ENCODE measurements around the gene PRAMEF13. TPM values are rescaled to one million over a fixed set of nuclear protein-coding genes. Genes with fewer than 3 reads are reported as not detected.
"Not testable (repeated sequence)": the region's sequence is repeated elsewhere in the genome, so short reads cannot be mapped to it uniquely, and the experiment has no call there.

PRAMEF13 gene, protein sequence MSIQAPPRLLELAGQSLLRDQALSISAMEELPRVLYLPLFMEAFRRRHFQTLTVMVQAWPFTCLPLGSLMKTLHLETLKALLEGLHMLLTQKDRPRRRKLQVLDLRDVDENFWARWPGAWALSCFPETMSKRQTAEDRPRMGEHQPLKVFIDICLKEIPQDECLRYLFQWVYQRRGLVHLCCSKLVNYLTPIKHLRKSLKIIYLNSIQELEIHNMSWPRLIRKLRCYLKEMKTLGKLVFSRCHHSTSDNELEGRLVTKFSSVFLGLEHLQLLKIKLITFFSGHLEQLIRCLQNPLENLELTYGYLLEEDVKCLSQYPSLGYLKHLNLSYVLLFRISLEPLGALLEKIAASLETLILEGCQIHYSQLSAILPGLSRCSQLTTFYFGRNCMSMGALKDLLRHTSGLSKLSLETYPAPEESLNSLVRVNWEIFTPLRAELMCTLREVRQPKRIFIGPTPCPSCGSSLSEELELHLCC
- total RNA-seq (2014; rRNA removed): not detected in 2 replicates
- not detected for Bru-seq, nascent RNA
- not detected for BruChase-seq, experiment 1, labeled RNA remaining after a 6-hour chase
- BruChase-seq, experiment 2, labeled RNA remaining after a 2-hour chase: not detected
- long read RNA-seq: 0 reads

DNA sequence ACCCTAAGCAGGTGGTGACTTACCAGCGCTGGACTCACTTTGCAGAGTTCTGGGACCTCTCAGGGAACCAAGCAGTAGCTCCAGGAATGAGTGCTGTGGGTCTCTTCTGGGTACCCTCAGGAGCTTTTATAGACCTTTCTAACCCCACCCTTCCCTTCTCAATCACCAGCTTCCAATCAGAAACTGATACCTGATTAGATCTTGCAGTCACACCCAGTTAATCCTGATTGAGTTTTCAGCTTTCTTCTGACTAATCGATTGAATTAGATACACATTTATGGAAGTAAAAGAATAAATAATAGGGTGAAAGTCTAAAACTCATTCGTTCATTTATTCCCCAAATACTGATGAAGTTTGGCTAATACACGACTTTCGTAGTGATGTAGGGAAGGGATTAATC lies at the start of gene PRAMEF13:
Gene PRAMEF13 (minus strand): TSS at position 101 of the 400 bp plus-strand sequence. CDS start 1,820 bp downstream, outside the sequence.
- ATAC-seq; H3K4me3 ChIP-seq (ENCODE audit: low read length); H3K4me1 ChIP-seq (ENCODE audit: insufficient read depth, low read length); DNase-seq; H4K20me1 ChIP-seq (ENCODE audit: low read length); H3K27ac ChIP-seq (ENCODE audit: low read length); BruUV-seq (replicated peaks); CTCF ChIA-PET; H3K4me2 ChIP-seq (ENCODE audit: low read length); intact Hi-C loops (cut with micrococcal nuclease); H3K9ac ChIP-seq (ENCODE audit: low read length); H3F3A ChIP-seq (ENCODE audit: low read length, unreplicated experiment); POLR2A ChIA-PET (ENCODE audit: unreplicated experiment); H3K9me3 ChIP-seq (ENCODE audit: low read length); H3K27me3 ChIP-seq (ENCODE audit: low read length); H3K36me3 ChIP-seq (ENCODE audit: low read depth, low read length); H3K9me2 ChIP-seq (replicated peaks; ENCODE audit: low read length); H3K79me2 ChIP-seq (ENCODE audit: low read length); H2AFZ ChIP-seq (ENCODE audit: low read length): not testable (repeated sequence)

DNA sequence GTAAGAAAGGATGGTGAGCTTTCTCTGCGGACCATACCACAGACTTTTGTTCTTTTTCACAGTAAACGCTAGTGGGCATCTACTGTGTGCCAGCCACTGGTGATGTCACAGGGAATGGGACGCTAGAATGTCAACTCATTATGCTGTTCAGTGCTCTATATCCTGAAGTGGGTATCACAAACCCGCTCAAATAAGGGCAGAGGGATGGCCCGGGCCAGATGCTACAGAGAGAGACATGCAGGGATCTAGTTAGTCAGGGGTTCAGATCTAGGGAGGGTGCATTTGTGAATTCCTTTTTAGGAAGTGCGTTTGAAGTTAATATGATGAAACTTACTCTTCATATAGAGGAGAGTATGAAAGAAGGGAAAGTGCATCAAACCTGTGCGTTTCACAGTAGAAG lies 45.9 kb upstream of the PRAMEF13 start:
- CTCF ChIA-PET: not testable (repeated sequence)

DNA sequence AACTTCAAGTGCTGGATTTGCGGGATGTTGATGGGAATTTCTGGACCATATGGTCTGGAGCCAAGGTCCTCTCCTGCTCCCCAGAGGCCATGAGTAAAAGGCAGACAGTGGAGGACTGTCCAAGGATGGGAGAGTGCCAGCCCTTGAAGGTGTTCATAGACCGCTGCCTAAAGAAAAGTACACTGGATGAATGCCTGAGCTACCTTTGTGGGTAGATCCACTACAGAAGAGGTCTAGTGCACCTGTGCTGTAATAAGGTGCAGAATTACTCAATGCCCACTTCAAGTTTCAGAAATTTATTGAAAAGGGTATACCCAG lies 45.3 kb upstream of the PRAMEF13 start:
- H3K79me2 ChIP-seq (ENCODE audit: low read length); H3K4me1 ChIP-seq (ENCODE audit: insufficient read depth, low read length); H3F3A ChIP-seq (ENCODE audit: low read length, unreplicated experiment); H3K4me2 ChIP-seq (ENCODE audit: low read length); CTCF ChIA-PET; POLR2A ChIA-PET (ENCODE audit: unreplicated experiment); H4K20me1 ChIP-seq (ENCODE audit: low read length); intact Hi-C loops (cut with micrococcal nuclease); H3K9me3 ChIP-seq (ENCODE audit: low read length); H3K9me2 ChIP-seq (replicated peaks; ENCODE audit: low read length); DNase-seq; H3K27ac ChIP-seq (ENCODE audit: low read length); H3K27me3 ChIP-seq (ENCODE audit: low read length); H3K36me3 ChIP-seq (ENCODE audit: low read depth, low read length); H3K4me3 ChIP-seq (ENCODE audit: low read length); H3K9ac ChIP-seq (ENCODE audit: low read length); H2AFZ ChIP-seq (ENCODE audit: low read length); ATAC-seq; BruUV-seq (replicated peaks): not testable (repeated sequence)

More for the DNA sequence above, 45.9 kb upstream of the PRAMEF13 start:
- ATAC-seq; H3K27me3 ChIP-seq (ENCODE audit: low read length); H3K36me3 ChIP-seq (ENCODE audit: low read depth, low read length); H3K9ac ChIP-seq (ENCODE audit: low read length); H3K4me3 ChIP-seq (ENCODE audit: low read length); BruUV-seq (replicated peaks); H3K4me2 ChIP-seq (ENCODE audit: low read length); H2AFZ ChIP-seq (ENCODE audit: low read length); H4K20me1 ChIP-seq (ENCODE audit: low read length); H3K9me3 ChIP-seq (ENCODE audit: low read length); H3K79me2 ChIP-seq (ENCODE audit: low read length); intact Hi-C loops (cut with micrococcal nuclease); H3K4me1 ChIP-seq (ENCODE audit: insufficient read depth, low read length); POLR2A ChIA-PET (ENCODE audit: unreplicated experiment); H3F3A ChIP-seq (ENCODE audit: low read length, unreplicated experiment); H3K27ac ChIP-seq (ENCODE audit: low read length); DNase-seq; H3K9me2 ChIP-seq (replicated peaks; ENCODE audit: low read length): not testable (repeated sequence)

DNA sequence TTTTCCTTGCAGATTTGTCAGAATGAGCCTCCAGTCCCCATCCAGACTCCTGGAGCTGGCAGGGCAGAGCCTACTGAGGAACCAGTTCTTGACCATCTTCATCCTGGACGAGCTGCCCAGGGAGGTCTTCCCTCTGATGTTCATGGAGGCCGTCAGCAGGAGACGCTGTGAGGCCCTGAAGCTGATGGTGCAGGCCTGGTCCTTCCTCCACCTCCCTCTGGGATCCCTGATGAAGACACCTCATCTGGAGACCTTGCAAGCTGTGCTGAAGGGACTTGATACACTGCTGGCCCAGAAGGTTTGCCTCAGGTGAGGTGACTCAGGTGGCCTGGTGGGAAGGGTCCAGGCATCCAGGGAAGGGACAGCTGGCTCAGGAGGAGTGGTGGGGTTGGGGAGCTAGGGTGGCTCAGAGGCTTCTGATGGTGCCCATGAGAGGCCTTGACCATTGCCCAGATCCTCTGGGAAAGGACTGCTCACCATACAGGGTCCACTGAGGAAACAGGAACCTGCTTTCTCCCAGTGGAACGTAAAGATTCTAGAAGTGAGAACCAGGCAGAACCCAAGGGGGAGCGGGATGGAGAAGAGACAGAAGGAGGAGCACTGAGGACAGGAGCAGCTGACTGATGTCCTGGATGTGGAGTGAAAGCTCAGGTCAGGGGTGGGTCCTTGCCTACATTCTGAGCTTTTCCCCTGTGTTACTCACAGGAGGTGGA lies 44.8 kb upstream of the PRAMEF13 start:
- H3F3A ChIP-seq (ENCODE audit: low read length, unreplicated experiment); H3K9ac ChIP-seq (ENCODE audit: low read length); H3K27me3 ChIP-seq (ENCODE audit: low read length); H2AFZ ChIP-seq (ENCODE audit: low read length); ATAC-seq; H3K27ac ChIP-seq (ENCODE audit: low read length); H3K4me2 ChIP-seq (ENCODE audit: low read length); H4K20me1 ChIP-seq (ENCODE audit: low read length); H3K4me3 ChIP-seq (ENCODE audit: low read length); CTCF ChIA-PET; intact Hi-C loops (cut with micrococcal nuclease); H3K79me2 ChIP-seq (ENCODE audit: low read length); H3K36me3 ChIP-seq (ENCODE audit: low read depth, low read length); H3K9me3 ChIP-seq (ENCODE audit: low read length); H3K9me2 ChIP-seq (replicated peaks; ENCODE audit: low read length); DNase-seq; BruUV-seq (replicated peaks); H3K4me1 ChIP-seq (ENCODE audit: insufficient read depth, low read length): not testable (repeated sequence)
- POLR2A ChIA-PET (ENCODE audit: unreplicated experiment): interaction anchor here (0.6 kb wide), 1 partner anchor 537 kb away, joined by 4 read pairs; no protein-coding TSS in a partner anchor

DNA sequence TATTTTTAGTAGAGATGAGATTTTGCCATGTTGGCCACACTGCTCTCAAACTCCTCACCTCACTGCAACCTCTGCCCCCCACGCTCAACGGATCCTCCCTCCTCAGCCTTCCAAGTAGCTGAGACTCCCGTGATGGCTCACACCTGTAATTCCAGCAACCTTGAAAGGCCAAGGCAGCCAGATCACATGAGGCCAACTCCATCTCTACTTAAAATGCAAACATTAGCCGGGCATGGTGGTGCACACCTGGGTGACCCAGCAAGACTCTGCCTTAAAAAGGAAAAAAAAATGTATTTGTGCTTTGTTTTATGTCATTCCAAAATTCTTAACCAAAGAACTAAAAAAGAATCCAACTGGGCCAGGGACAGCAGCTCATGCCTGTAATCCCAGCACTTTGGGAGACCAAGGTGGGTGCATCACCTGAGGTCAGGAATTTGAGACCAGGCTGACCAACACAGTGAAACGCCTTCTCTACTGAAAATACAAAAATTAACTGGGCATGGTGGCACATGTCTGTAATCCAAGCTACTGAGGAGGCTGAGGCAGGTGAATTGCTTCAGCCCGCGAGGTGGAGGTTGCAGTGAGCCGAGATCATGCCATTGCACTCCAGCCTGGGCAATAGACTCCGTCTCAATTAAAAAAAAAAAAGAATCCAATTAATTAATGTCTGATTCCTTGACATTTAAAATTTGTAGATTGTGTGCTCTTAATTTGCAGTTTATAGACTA lies 42.5 kb upstream of the PRAMEF13 start:
- H3K27ac ChIP-seq (ENCODE audit: low read length); POLR2A ChIA-PET (ENCODE audit: unreplicated experiment); H3K9ac ChIP-seq (ENCODE audit: low read length); DNase-seq; H3F3A ChIP-seq (ENCODE audit: low read length, unreplicated experiment); H2AFZ ChIP-seq (ENCODE audit: low read length); BruUV-seq (replicated peaks); H3K9me3 ChIP-seq (ENCODE audit: low read length); H4K20me1 ChIP-seq (ENCODE audit: low read length); H3K4me3 ChIP-seq (ENCODE audit: low read length); H3K9me2 ChIP-seq (replicated peaks; ENCODE audit: low read length); ATAC-seq; H3K79me2 ChIP-seq (ENCODE audit: low read length); H3K4me2 ChIP-seq (ENCODE audit: low read length); H3K36me3 ChIP-seq (ENCODE audit: low read depth, low read length); intact Hi-C loops (cut with micrococcal nuclease); H3K4me1 ChIP-seq (ENCODE audit: insufficient read depth, low read length); H3K27me3 ChIP-seq (ENCODE audit: low read length): not testable (repeated sequence)
- CTCF ChIA-PET: interaction anchor here (0.6 kb wide), 1 partner anchor 1991 kb away, joined by 3 read pairs; no protein-coding TSS in a partner anchor

DNA sequence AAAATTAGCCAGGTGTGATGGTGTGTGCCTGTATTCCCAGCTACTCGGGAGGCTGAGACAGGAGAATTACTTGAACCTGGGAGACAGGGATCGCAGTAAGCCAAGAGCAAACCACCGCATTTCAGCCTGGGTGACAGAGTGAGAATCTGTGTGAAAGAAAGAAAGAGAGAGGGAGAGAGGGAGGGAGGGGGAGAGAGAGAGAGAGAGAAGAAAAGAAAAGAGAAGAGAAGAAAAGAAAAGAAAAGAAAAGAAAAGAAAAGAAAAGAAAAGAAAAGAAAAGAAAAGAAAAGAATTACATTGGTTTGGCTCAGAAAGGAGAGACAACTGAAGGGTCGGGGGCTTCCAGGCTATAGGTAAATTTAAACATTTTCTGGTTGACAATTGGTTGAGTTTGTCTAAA lies 38.4 kb upstream of the PRAMEF13 start:
- BruUV-seq (replicated peaks): not testable (repeated sequence)

More for the DNA sequence above, 38.4 kb upstream of the PRAMEF13 start:
- H3K9ac ChIP-seq (ENCODE audit: low read length); CTCF ChIA-PET; ATAC-seq; intact Hi-C loops (cut with micrococcal nuclease); H3K9me2 ChIP-seq (replicated peaks; ENCODE audit: low read length); H3K79me2 ChIP-seq (ENCODE audit: low read length); DNase-seq; H3K4me2 ChIP-seq (ENCODE audit: low read length); H3K4me1 ChIP-seq (ENCODE audit: insufficient read depth, low read length); H3K27ac ChIP-seq (ENCODE audit: low read length); H3K9me3 ChIP-seq (ENCODE audit: low read length); POLR2A ChIA-PET (ENCODE audit: unreplicated experiment); H4K20me1 ChIP-seq (ENCODE audit: low read length); H3F3A ChIP-seq (ENCODE audit: low read length, unreplicated experiment); H2AFZ ChIP-seq (ENCODE audit: low read length); H3K4me3 ChIP-seq (ENCODE audit: low read length); H3K36me3 ChIP-seq (ENCODE audit: low read depth, low read length): not testable (repeated sequence)
- H3K27me3 ChIP-seq (ENCODE audit: low read length): peaks cover 20% of the 10 kb centered on the region

Data from PC-3 (cell line).